ENCODE results near the gene MYO1D.
"Not testable (repeated sequence)": the region's sequence is repeated elsewhere in the genome, so short reads cannot be mapped to it uniquely, and the experiment has no call there.

MYO1D gene

GRCh38 chr17:32461498-32461852 lies 415.4 kb downstream of the MYO1D start:
- no peak for DNase-seq (ENCODE audit: low read depth)

- DNase-seq (ENCODE audit: low read depth): no peak
Measured at GRCh38 chr17:32460054-32460453, 416.9 kb downstream of the MYO1D start.

- no peak for DNase-seq (ENCODE audit: low read depth)
Measured at GRCh38 chr17:32458371-32458770, 418.6 kb downstream of the MYO1D start.

- no peak for DNase-seq (ENCODE audit: low read depth)
Measured at GRCh38 chr17:32453370-32453769, 423.6 kb downstream of the MYO1D start.

GRCh38 chr17:32452281-32452680 lies 424.6 kb downstream of the MYO1D start:
- no peak for DNase-seq (ENCODE audit: low read depth)

GRCh38 chr17:32451879-32452278 lies 425.0 kb downstream of the MYO1D start:
- DNase-seq (ENCODE audit: low read depth): no peak

- not testable (repeated sequence) for DNase-seq (ENCODE audit: low read depth)
Measured at GRCh38 chr17:32450379-32450778, 426.5 kb downstream of the MYO1D start.

GRCh38 chr17:32449963-32450362 lies 427.0 kb downstream of the MYO1D start:
- no peak for DNase-seq (ENCODE audit: low read depth)

GRCh38 chr17:32446949-32447348 lies 430.0 kb downstream of the MYO1D start:
- no peak for DNase-seq (ENCODE audit: low read depth)

GRCh38 chr17:32445971-32446370 lies 431.0 kb downstream of the MYO1D start:
- DNase-seq (ENCODE audit: low read depth): no peak

- no peak for DNase-seq (ENCODE audit: low read depth)
Measured at GRCh38 chr17:32445497-32445896, 431.4 kb downstream of the MYO1D start.

GRCh38 chr17:32445074-32445415 lies 431.9 kb downstream of the MYO1D start:
- no peak for DNase-seq (ENCODE audit: low read depth)

- peak; percentile 96 for DNase-seq (ENCODE audit: low read depth)
Measured at GRCh38 chr17:32444301-32445073, 432.4 kb downstream of the MYO1D start, which contains the start of gene PSMD11. Gene PSMD11 (plus strand): TSS chr17:32444510. CDS start chr17:32444524, 14 bp downstream.

- DNase-seq (ENCODE audit: low read depth): no peak
Measured at GRCh38 chr17:32443827-32444300, 433.1 kb downstream of the MYO1D start.

Measured in stimulated activated CD8-positive, alpha-beta memory T cell treated with anti-CD3 and anti-CD28 coated beads, Interleukin-15, amount 100 ng/mL, for 1 hour (primary cell).